GM12891 (cell line): ENCODE data around the gene MLXIP.

Source experiments
- POLR2A ChIP-seq: IDR thresholded peaks from 2 replicates; pipeline ENCODE4 v1.6.1; 2011; ENCODE audit warnings: low read depth, low read length, control low read depth
- SPI1 ChIP-seq: IDR thresholded peaks from 2 replicates; pipeline ENCODE4 v1.6.1; 2011; ENCODE audit warnings: low read depth, low read length, control low read depth
- TAF1 ChIP-seq: IDR thresholded peaks from 2 replicates; pipeline ENCODE4 v1.6.1; 2011; ENCODE audit warnings: low read depth, low read length, control low read depth

- no peak for TF ChIP-seq POLR2A
- TF ChIP-seq SPI1, result no peak
- no peak for TF ChIP-seq TAF1
Observed at GRCh38 chr12:122106843-122107242, 28.3 kb downstream of the MLXIP start.
